Cardiac fibroblast (primary cell): Measurements from ENCODE around the gene ACTL7B.

Source experiments
- DNase-seq, 2 donors: peaks; one replicate each; pipeline versions ENCODE4 v3.0.0 to v3.0.0-alpha.2; 2010; ENCODE audit warnings: low read depth in 2 of 2
- H3K4me3 ChIP-seq, 2 donors: replicated peaks in 1 of 2; 1 replicate in 1 of 2; 2 replicates in 1 of 2; pipeline ENCODE4 v1.5.1; 2011; ENCODE audit warnings: low read depth in 2 of 2, low read length in 2 of 2, mild to moderate bottlenecking in 2 of 2, moderate library complexity in 1 of 2
- CTCF ChIP-seq: IDR thresholded peaks from one replicate; pipeline ENCODE4 v1.5.1; 2011; ENCODE audit warnings: low read depth, mild to moderate bottlenecking, low read length, inconsistent platforms

ACTL7B gene

GRCh38 chr9:108861464-108861863 is 5.7 kb upstream of the ACTL7B start:
- TF ChIP-seq CTCF, result no peak
- H3K4me3 ChIP-seq, result no peak overlapping the region
- DNase-seq, result no peak

GRCh38 chr9:108860764-108861163 is 5.0 kb upstream of the ACTL7B start:
- H3K4me3 ChIP-seq, result no peak overlapping the region
- DNase-seq, result no peak
- TF ChIP-seq CTCF, result no peak

DNA sequence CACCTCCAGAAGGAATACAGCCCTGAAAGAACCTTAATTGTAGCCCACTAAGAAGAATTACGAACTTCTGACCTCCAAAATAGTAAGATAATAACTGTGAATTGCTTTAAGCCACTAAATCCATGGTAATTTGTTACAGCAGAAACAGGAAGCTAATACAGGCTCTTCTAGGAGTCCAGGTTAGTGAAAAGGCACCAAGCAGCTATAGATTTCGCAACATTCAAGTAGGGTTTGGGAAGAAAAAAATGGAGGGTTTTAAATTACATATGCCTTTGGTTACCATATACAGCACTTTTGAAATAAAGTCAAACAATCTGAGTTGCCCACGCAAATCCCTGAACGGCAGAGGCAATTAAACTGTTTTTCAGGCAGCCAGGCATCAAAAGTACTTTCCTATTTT is 4.6 kb upstream of the ACTL7B start:
- peak; percentile 11 to 24 for DNase-seq
- no peak for TF ChIP-seq CTCF
- no peak overlapping the region for H3K4me3 ChIP-seq

DNA sequence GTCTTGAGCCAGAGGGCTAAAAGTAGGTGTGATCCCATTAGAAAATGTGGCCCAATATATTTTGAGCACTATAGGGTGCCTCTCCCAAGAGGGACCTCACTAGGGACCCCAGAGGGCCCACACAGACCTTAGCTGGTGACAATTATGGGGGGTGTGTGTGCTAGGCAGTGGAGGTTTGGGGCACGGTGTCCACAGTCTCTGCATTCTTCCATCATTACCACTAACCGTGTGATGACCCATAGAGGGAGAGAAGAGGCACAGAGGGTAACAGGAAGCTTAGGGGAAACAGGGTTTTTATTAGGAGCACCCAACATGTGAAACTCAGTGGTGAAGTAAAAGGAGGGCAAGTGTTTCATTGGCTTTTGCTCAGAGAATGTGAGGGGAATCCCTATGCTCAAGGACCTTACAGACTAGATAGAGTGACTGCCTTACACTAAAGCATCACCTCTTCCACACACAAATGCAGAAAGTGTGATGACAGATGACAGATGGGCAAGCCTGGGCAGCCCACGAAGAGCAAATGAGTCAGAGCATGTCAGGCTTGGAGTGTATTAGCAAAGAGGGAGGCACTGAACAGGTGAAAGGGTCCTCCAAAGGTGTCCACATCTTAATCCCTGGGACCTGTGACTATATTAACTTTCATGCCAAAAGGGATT is 3.8 kb upstream of the ACTL7B start:
- DNase-seq, result no peak
- no peak for TF ChIP-seq CTCF

DNA sequence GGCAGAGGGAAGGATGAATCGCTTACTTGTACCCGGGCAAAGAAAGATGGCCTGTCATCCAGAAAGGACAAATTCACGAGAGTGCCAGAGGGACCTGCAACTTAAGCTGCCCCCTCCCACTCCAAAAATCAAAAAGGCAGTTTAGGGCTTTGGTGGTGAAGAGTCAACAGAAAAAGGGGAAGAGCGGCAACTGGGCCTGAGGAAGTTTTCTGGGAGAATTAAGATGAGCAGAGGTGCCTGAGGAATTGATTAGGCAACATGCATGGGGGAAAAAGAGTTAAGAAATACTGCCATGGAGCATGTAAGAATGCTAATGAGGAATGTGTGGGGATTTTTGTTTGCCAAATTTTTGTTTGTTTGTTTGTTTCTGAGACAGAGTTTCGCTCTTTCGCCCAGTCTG is 1.8 kb upstream of the ACTL7B start:
- H3K4me3 ChIP-seq, result no peak overlapping the region
- no peak for TF ChIP-seq CTCF
- DNase-seq, result no peak

More for the DNA sequence above, 3.8 kb upstream of the ACTL7B start:
- no peak overlapping the region for H3K4me3 ChIP-seq

DNA sequence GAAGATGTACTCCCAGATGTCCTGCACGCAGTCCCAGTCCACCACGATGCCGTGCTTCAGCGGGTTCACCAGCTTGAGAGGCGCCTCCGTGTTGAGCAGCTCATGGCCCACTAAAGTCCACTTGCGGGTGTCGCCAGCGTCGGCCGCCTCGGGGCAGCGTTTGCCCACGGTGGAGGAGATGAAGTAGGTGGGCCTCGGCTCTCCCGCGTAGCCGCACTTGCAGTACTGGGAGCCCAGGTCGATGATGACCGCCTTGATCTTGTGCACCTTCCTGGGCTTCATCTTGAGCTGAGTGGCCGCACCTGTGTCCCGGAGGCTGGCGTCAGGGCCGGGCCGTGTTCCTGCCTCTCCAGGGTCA is 278 bp downstream of the ACTL7B start:
- DNase-seq, result no peak
- TF ChIP-seq CTCF, result no peak
- H3K4me3 ChIP-seq, result no peak overlapping the region
